Right lobe of liver (tissue), 6 donors: ENCODE measurements around the gene GGTA1. TPM values are rescaled to one million over a fixed set of nuclear protein-coding genes. Genes with fewer than 3 reads are reported as not detected.

Experiments used
- ATAC-seq, 4 donors: fragments of 200-7000 bp; cut with Tn5 transposase; one replicate each; pipeline ENCODE4 v1.9.1; 2020; ENCODE audit warnings: mild to moderate bottlenecking in 4 of 4, moderate library complexity in 4 of 4
- DNase-seq, 3 donors: peaks; one replicate each; pipeline ENCODE4 v3.0.0-alpha.2; 2020
- H3K27ac ChIP-seq, 3 donors: fragments of 200-600 bp; one replicate each; pipeline ENCODE4 v1.8.0; 2022
- H3K27me3 ChIP-seq, 2 donors: fragments of 200-600 bp; one replicate each; pipeline ENCODE4 v1.8.0; 2022
- H3K36me3 ChIP-seq, 4 donors: fragments of 200-600 bp; sonication (generic) in 1 of 4; one replicate each; pipeline versions ENCODE4 v1.5.1 to v1.8.0; 2017 to 2022; ENCODE audit warnings: control low read depth in 1 of 4
- H3K4me1 ChIP-seq, 4 donors: fragments of 200-600 bp; sonication (generic) in 1 of 4; one replicate each; pipeline versions ENCODE4 v1.5.1 to v1.8.0; 2017 to 2022; ENCODE audit warnings: control low read depth in 1 of 4
- H3K4me3 ChIP-seq, 3 donors: fragments of 200-600 bp; one replicate each; pipeline ENCODE4 v1.8.0; 2022
- H3K9me3 ChIP-seq, 4 donors: fragments of 200-600 bp; sonication (generic) in 1 of 4; one replicate each; pipeline versions ENCODE4 v1.5.1 to v1.8.0; 2017 to 2022; ENCODE audit warnings: control low read depth in 1 of 4
- CTCF ChIP-seq, 4 donors: fragments of 200-600 bp in 3 of 4; fragments of 450-650 bp in 1 of 4; IDR thresholded peaks; one replicate each; pipeline versions ENCODE4 v1.5.1 to v1.8.0; 2016 to 2022; ENCODE audit warnings: antibody characterized with exemption in 4 of 4, mild to moderate bottlenecking in 2 of 4
- POLR2A ChIP-seq: fragments of 450-650 bp; IDR thresholded peaks from one replicate; pipeline ENCODE4 v1.6.1; 2017; ENCODE audit warnings: antibody characterized with exemption, mild to moderate bottlenecking
- WGBS: methylation state at CpG from one replicate; pipeline ENCODE4 v1.1.6; 2018; ENCODE audit warnings: low coverage, low lambda C conversion rate; ENCODE audit not compliant: insufficient coverage; ENCODE audit errors: missing lambda C conversion rate; 5-methylcytosine and 5-hydroxymethylcytosine counted together
- intact Hi-C, 2 donors: fragments of 100-400 bp; cut with DNase I; formaldehyde crosslinking; loops; one replicate each; pipeline versions ENCODE4 v1.11.2 to v1.14.1; 2022
- total RNA-seq, 6 experiments: library from RNA; depleted of rRNA in 2 of 6; stranded (reverse); fragments of >200 nt in 2 of 6; fragmentation: NEBNext Ultra II Directional in 3 of 6; extraction: Animal tissue kit (Norgen Biotek cat#: 25700) in 3 of 6; gene quantifications; one replicate each; pipeline versions ENCODE4 v1.1.0 to v1.2.4, GENCODE V29; 2016 to 2023
- donor health status: DM: no; HTN: yes; CAD: no.
- donor health status: DM: no; HTN: no; CAD: no.
- donor health status: DM: no; HTN: no; CAD: no.
- donor health status: DM: no; HTN: yes; CAD: no.
- donor health status: DM: no; HTN: yes; CAD: no.

The GGTA1 gene
- total RNA-seq, 6 experiments from 2014 or later = 0.43 to 3.5 (median 1.5) TPM

DNA sequence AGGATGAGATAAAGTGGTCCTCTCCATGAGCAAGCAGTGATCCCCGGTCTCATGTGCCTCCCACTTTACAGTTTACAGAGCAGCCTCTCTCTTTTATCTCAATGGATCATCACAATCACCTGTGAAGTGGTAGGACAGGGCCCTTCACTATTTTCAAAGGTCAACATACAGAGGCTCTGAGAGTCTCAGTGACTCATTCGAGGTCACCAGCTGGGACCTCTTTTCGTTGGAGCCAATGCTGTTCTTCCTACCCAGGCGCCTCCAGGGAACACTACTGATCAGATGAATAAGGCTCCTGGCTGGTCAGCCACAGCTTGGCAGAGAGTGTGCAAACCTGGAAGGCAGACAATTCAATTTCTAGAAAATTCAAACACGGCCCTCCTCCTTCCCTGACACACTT is 16.6 kb downstream of the GGTA1 start:
- Histone ChIP-seq H3K36me3 (no peaks in the 10 kb centered on the region), H3K27me3 (no peaks in the 10 kb centered on the region), H3K27ac (no peak overlapping the region), H3K4me1 (peaks cover 0 to 4% (median 1%) of the 10 kb centered on the region in 4 donors), H3K4me3 (no peak overlapping the region), H3K9me3 (no peaks in the 10 kb centered on the region)
- DNase-seq (no peak), ATAC-seq (no peak)
- intact Hi-C loops = no loop called here
- WGBS = 69% methylated on average over 5 of the region's 5 CpGs
- no peak for TF ChIP-seq POLR2A
- TF ChIP-seq CTCF (IDR thresholded peaks at IDR 0.05) = no peak

GRCh38 chr9:121478816-121479676 is 20.6 kb downstream of the GGTA1 start:
- H3K36me3 ChIP-seq = no peaks in the 10 kb centered on the region
- H3K9me3 ChIP-seq = no peaks in the 10 kb centered on the region
- DNase-seq (peak in 1 of 3 donors; percentile 2), ATAC-seq (peak in 1 of 4 donors; percentile 48)
- H3K4me1 ChIP-seq = no peaks in the 10 kb centered on the region
- WGBS = 54% methylated on average over 2 of the region's 8 CpGs
- TF ChIP-seq POLR2A = no peak
- no peak for TF ChIP-seq CTCF (IDR thresholded peaks at IDR 0.05)
- H3K27ac ChIP-seq = no peak overlapping the region
- no peaks in the 10 kb centered on the region for H3K27me3 ChIP-seq
- intact Hi-C loops = no loop called here
- H3K4me3 ChIP-seq = no peak overlapping the region

DNA sequence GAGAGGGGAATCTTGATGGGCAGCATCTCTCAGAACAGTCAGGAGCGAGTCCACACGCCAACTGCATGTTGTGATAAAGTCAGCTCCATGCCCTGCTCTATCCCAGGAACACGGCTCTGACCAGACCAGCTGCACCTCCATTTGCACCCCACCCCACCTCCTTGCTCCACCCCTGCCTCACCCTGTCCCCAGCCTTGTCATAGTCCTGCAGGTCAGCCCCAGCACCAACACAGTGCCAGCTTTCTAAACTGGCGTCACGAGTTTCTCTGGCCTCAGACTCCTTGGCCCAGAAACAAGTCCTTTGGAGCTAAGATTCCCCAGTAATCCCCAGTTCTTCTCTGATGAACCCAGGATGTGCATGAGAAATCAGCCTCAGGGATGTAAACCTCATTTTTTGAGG is 23.5 kb downstream of the GGTA1 start:
- Histone ChIP-seq H3K27me3 (no peaks in the 10 kb centered on the region), H3K9me3 (no peaks in the 10 kb centered on the region), H3K4me1 (no peaks in the 10 kb centered on the region), H3K36me3 (no peaks in the 10 kb centered on the region), H3K4me3 (no peak overlapping the region), H3K27ac (no peak overlapping the region)
- intact Hi-C loops = no loop called here
- DNase-seq = no peak
- no peak for TF ChIP-seq CTCF (IDR thresholded peaks at IDR 0.05)
- no peak for TF ChIP-seq POLR2A
- WGBS = 90% methylated on average over 2 of the region's 5 CpGs
- ATAC-seq = no peak

DNA sequence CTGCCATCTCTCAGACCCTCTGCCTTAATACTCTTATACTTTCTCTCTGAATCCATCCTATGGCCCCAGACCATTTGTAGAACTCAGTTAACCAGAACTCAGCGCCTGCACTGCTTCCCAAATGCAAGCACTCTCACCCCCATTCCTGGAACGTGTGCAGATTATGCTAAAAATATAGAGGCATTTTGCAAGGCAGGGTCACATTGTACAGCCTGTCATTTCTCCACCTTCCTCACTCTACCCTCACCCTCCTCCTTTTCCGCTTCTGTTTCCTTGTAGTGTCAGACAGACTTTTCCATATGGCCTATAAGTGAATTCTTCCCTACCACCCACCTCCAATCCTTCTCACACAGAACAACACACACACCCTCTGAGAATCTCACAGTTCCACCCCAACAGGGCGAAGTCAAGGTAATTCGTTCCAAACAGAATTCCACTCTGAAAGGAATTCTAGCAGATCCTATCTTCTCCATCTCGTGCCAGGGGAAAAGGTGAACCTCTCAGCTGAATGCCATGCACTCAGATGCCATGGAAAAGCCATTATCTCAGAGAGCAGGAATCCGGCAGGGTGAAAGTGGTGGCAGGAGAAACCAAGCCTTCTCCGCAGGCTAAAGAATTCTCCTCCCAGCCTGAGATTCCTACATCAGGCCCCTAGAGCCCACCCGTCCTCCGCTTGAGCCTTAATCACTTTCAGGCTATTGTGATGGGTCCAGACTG is 25.3 kb downstream of the GGTA1 start:
- intact Hi-C loops = no loop called here
- ATAC-seq = peak in 1 of 4 donors; percentile 35
- no peak for DNase-seq
- TF ChIP-seq CTCF (IDR thresholded peaks at IDR 0.05) (no peak), POLR2A (no peak)
- WGBS = 57% methylated on average over 10 of the region's 10 CpGs
- Histone ChIP-seq H3K27ac (no peak overlapping the region), H3K9me3 (no peaks in the 10 kb centered on the region), H3K4me3 (no peak overlapping the region), H3K36me3 (no peaks in the 10 kb centered on the region), H3K4me1 (no peaks in the 10 kb centered on the region), H3K27me3 (no peaks in the 10 kb centered on the region)
